Right lobe of liver (tissue), 4 donors: Measurements from ENCODE around the gene GPR82.

Source experiments
- CTCF ChIP-seq, 4 donors: fragments of 200-600 bp in 3 of 4; fragments of 450-650 bp in 1 of 4; IDR thresholded peaks; one replicate each; pipeline versions ENCODE4 v1.5.1 to v1.8.0; 2016 to 2022; ENCODE audit warnings: antibody characterized with exemption in 4 of 4, mild to moderate bottlenecking in 2 of 4
- POLR2A ChIP-seq: fragments of 450-650 bp; IDR thresholded peaks from one replicate; pipeline ENCODE4 v1.6.1; 2017; ENCODE audit warnings: antibody characterized with exemption, mild to moderate bottlenecking
- donor health status: DM: no; HTN: no; CAD: no.
- donor health status: DM: no; HTN: no; CAD: no.
- donor health status: DM: no; HTN: yes; CAD: no.

GRCh38 chrX:41739871-41740270 lies 15.9 kb downstream of the GPR82 start:
- TF ChIP-seq CTCF (IDR thresholded peaks at IDR 0.05) (no peak), POLR2A (no peak)
